Heart left ventricle (tissue), 16 donors: Measurements from ENCODE around the gene CROCC. TPM values are rescaled to one million over a fixed set of nuclear protein-coding genes. Genes with fewer than 3 reads are reported as not detected.

ENCODE experiments used
- ATAC-seq, 4 donors: fragments of 200-7000 bp; cut with Tn5 transposase; one replicate each; pipeline ENCODE4 v1.9.1; 2020 to 2022; ENCODE audit warnings: moderate library complexity in 4 of 4, mild to moderate bottlenecking in 3 of 4, moderate number of reproducible peaks in 1 of 4
- DNase-seq, 5 donors: peaks; one replicate each; pipeline ENCODE4 v3.0.0-alpha.2; 2020
- H3K27ac ChIP-seq, 12 donors: fragments of 200-600 bp; sonication (generic) in 4 of 12; one replicate each; pipeline versions ENCODE4 v1.5.0 to v1.8.0; 2016 to 2022; ENCODE audit warnings: mild to moderate bottlenecking in 2 of 12
- H3K27me3 ChIP-seq, 9 donors: fragments of 200-600 bp; sonication (generic) in 2 of 9; one replicate each; pipeline versions ENCODE4 v1.5.1 to v1.8.0; 2016 to 2022; ENCODE audit warnings: mild to moderate bottlenecking in 3 of 9
- H3K36me3 ChIP-seq, 9 donors: fragments of 200-600 bp; sonication (generic) in 2 of 9; one replicate each; pipeline versions ENCODE4 v1.5.0 to v1.8.0; 2018 to 2022; ENCODE audit warnings: mild to moderate bottlenecking in 2 of 9
- H3K4me1 ChIP-seq, 12 donors: fragments of 200-600 bp; sonication (generic) in 4 of 12; one replicate each; pipeline versions ENCODE4 v1.5.0 to v1.8.0; 2016 to 2022; ENCODE audit warnings: mild to moderate bottlenecking in 3 of 12
- H3K4me3 ChIP-seq, 12 donors: fragments of 200-600 bp; sonication (generic) in 4 of 12; one replicate each; pipeline versions ENCODE4 v1.5.0 to v1.8.0; 2017 to 2022; ENCODE audit warnings: mild to moderate bottlenecking in 9 of 12, moderate library complexity in 4 of 12
- H3K9me3 ChIP-seq, 12 donors: fragments of 200-600 bp; sonication (generic) in 4 of 12; one replicate each; pipeline versions ENCODE4 v1.5.0 to v1.8.0; 2016 to 2022; ENCODE audit warnings: mild to moderate bottlenecking in 1 of 12
- POLR2A ChIP-seq, 2 donors: fragments of 450-650 bp; IDR thresholded peaks; one replicate each; pipeline ENCODE4 v1.6.1; 2017; ENCODE audit warnings: antibody characterized with exemption in 2 of 2, mild to moderate bottlenecking in 2 of 2, moderate library complexity in 2 of 2
- WGBS, 4 donors: extraction: QIAGEN DNeasy Blood & Tissue Kit in 2 of 4; methylation state at CpG; one replicate each; pipeline versions ENCODE4 v1.1.5 to v1.1.7; 2013 to 2018; 5-methylcytosine and 5-hydroxymethylcytosine counted together
- intact Hi-C, 10 donors: fragments of 100-400 bp; cut with DNase I; formaldehyde crosslinking; loops; one replicate each; pipeline versions ENCODE4 v1.11.1 to v1.14.2; 2022
- polyA plus RNA-seq, 2 donors: library from polyadenylated mRNA; stranded (reverse); fragments of 200-250 nt; gene quantifications; one replicate each; pipeline ENCODE4 v1.2.3, GENCODE V29; 2013
- total RNA-seq, 9 donors: library from RNA; depleted of rRNA in 2 of 9; stranded (reverse); fragments of >200 nt in 2 of 9; fragmentation: NEBNext Ultra II Directional in 3 of 9; extraction: Animal tissue kit (Norgen Biotek cat#: 25700) in 3 of 9; gene quantifications; one replicate each; pipeline versions ENCODE4 v1.1.0 to v1.2.4, GENCODE V29; 2016 to 2023
- TF ChIP-seq, protein P1 (sequence below), 12 donors: fragments of 200-600 bp; sonication (generic) in 4 of 12; IDR thresholded peaks; one replicate each; pipeline versions ENCODE4 v1.5.0 to v1.8.0; 2018 to 2022; ENCODE audit warnings: antibody characterized with exemption in 12 of 12, mild to moderate bottlenecking in 5 of 12
- donor health status: ischemic (EF 13 %, LVEDD 7.1; RV severe dilation, severe dysfunction).
- donor health status: healthy with polysubstance abuse.
- donor health status: DM: no; HTN: yes; CAD: no.
- donor health status: DM: no; HTN: no; CAD: no.
- donor health status: ischemic (EF 25% LVEDD 6.9; RV normal size, moderate dysfunction).
- donor health status: ischemic (EF 25% LVEDD 5.7; RV mildly dilated, moderate dysfunction).
- donor health status: healthy.
- donor health status: DM: yes; HTN: yes; CAD: no.
- donor health status: ischemic (EF 35%, LVEDD 5.7; RV mildly dilated, moderate dysfunction).
- donor health status: nonischemic (EF 11% LVEDD 7.7; RV severe dilation, severe dysfunction).
- donor health status: DM: yes; HTN: yes; CAD: no.
- donor health status: PGD.
- donor health status: ischemic (EF 29% LVEDD 5.4; RV normal size, mild dysfunction).
- donor health status: nonischemic (EF 23%, LVEDD 6.1; RV moderate dilation, normal function).

Gene CROCC
- total and polyA plus RNA-seq, 11 donors, result 3.9 to 17.0 (median 7.6) TPM

GRCh38 chr1:16989676-16990391 lies 68.1 kb downstream of the CROCC start:
- Histone ChIP-seq H3K27ac (no peak overlapping the region), H3K4me3 (no peak overlapping the region), H3K27me3 (no peaks in the 10 kb centered on the region), H3K36me3 (peaks cover 0 to 81% (median 44%) of the 10 kb centered on the region in 9 donors), H3K4me1 (peaks cover 0 to under 1% (median 0%) of the 10 kb centered on the region in 12 donors), H3K9me3 (no peaks in the 10 kb centered on the region)
- 95 to 97% (median 96%) methylated on average over 13 to 22 of the region's 22 CpGs for WGBS, 4 donors
- DNase-seq (no peak), ATAC-seq (no peak)
- TF ChIP-seq, protein P1, sequence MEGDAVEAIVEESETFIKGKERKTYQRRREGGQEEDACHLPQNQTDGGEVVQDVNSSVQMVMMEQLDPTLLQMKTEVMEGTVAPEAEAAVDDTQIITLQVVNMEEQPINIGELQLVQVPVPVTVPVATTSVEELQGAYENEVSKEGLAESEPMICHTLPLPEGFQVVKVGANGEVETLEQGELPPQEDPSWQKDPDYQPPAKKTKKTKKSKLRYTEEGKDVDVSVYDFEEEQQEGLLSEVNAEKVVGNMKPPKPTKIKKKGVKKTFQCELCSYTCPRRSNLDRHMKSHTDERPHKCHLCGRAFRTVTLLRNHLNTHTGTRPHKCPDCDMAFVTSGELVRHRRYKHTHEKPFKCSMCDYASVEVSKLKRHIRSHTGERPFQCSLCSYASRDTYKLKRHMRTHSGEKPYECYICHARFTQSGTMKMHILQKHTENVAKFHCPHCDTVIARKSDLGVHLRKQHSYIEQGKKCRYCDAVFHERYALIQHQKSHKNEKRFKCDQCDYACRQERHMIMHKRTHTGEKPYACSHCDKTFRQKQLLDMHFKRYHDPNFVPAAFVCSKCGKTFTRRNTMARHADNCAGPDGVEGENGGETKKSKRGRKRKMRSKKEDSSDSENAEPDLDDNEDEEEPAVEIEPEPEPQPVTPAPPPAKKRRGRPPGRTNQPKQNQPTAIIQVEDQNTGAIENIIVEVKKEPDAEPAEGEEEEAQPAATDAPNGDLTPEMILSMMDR (IDR thresholded peaks at IDR 0.05), result no peak
- TF ChIP-seq POLR2A (IDR thresholded peaks at IDR 0.05), result no peak
- intact Hi-C loops, result no loop called here

DNA sequence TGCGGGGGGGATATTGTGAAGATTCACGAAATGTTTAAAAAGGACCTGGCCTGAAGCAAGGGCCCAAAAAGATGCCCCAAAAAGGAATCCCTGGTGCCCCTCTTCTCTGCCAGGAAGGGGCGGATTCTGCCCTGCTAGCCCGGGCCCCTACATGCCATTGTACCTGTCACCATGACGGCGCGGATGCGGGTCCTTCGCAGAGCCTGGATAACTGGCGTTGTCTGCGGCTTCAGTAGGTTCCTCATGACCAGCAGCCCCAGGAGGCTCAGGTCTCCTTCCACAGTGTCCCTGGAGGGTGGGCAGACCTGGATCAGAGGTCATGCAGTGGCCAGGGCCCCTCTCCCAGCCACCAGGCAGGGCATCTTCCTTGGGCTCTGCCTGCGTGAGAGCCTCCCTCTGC lies 69.8 kb downstream of the CROCC start:
- no peaks in the 10 kb centered on the region for H3K27me3 ChIP-seq
- WGBS, 4 donors, result 95 to 98% (median 96%) methylated on average over 9 to 12 of the region's 12 CpGs
- no peak for TF ChIP-seq POLR2A (IDR thresholded peaks at IDR 0.05)
- TF ChIP-seq, protein P1 (IDR thresholded peaks at IDR 0.05), result no peak
- no peaks in the 10 kb centered on the region for H3K9me3 ChIP-seq
- H3K27ac ChIP-seq, result no peak overlapping the region
- H3K36me3 ChIP-seq, result peaks cover 0 to 90% (median 45%) of the 10 kb centered on the region in 9 donors
- H3K4me1 ChIP-seq, result no peaks in the 10 kb centered on the region
- ATAC-seq (no peak), DNase-seq (no peak)
- no peak overlapping the region for H3K4me3 ChIP-seq
- intact Hi-C loops, result no loop called here

GRCh38 chr1:16992102-16992501 lies 70.4 kb downstream of the CROCC start:
- H3K27me3 ChIP-seq, result no peaks in the 10 kb centered on the region
- ATAC-seq (no peak), DNase-seq (no peak)
- intact Hi-C loops, result no loop called here
- H3K36me3 ChIP-seq, result peaks cover 0 to 90% (median 48%) of the 10 kb centered on the region in 9 donors
- no peaks in the 10 kb centered on the region for H3K9me3 ChIP-seq
- TF ChIP-seq, protein P1 (IDR thresholded peaks at IDR 0.05), result no peak
- TF ChIP-seq POLR2A (IDR thresholded peaks at IDR 0.05), result no peak
- 86 to 97% (median 96%) methylated on average over 5 to 12 of the region's 12 CpGs for WGBS, 4 donors
- no peak overlapping the region for H3K4me3 ChIP-seq
- H3K4me1 ChIP-seq, result no peaks in the 10 kb centered on the region
- H3K27ac ChIP-seq, result no peak overlapping the region

DNA sequence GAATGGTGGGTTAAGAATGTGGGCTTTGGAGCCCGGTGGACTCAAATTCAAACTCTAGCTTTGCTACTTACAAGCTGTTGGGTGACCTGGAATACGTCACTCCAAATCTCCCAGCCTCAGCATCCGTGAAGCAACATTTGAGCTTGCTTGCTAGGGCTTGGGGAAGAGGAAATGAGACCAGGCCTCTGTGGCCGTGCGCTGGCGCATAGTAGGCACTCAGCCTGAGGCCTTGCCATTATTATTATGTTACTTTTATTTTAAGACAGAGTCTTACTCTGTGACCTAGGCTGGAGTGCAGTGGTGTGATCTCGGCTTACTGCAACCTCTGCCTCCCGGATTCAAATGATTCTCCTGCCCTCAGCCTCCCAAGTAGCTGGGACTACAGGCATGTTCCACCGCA lies 70.9 kb downstream of the CROCC start:
- H3K36me3 ChIP-seq, result peaks cover 0 to 89% (median 45%) of the 10 kb centered on the region in 9 donors
- H3K4me1 ChIP-seq, result no peaks in the 10 kb centered on the region
- no peak for DNase-seq
- ATAC-seq, result no peak
- TF ChIP-seq, protein P1 (IDR thresholded peaks at IDR 0.05), result no peak
- TF ChIP-seq POLR2A (IDR thresholded peaks at IDR 0.05), result no peak
- H3K9me3 ChIP-seq, result no peaks in the 10 kb centered on the region
- intact Hi-C loops, result no loop called here
- 91 to 95% (median 93%) methylated on average over 9 of the region's 9 CpGs for WGBS, 4 donors
- H3K4me3 ChIP-seq, result no peak overlapping the region
- no peak overlapping the region for H3K27ac ChIP-seq
- H3K27me3 ChIP-seq, result no peaks in the 10 kb centered on the region
